GM20431 (cell line): ENCODE measurements around the gene MIEN1.
"Not testable (repeated sequence)": the region's sequence is repeated elsewhere in the genome, so short reads cannot be mapped to it uniquely, and the experiment has no call there.

ENCODE experiments used
- in situ Hi-C: fragments of 300-500 bp; cut with MseI, MboI; formaldehyde crosslinking; loops from one replicate; pipeline ENCODE4 v1.15.0; 2020; ENCODE audit warnings: low sequenced_read_pairs; ENCODE audit not compliant: unreplicated experiment

The MIEN1 gene

GRCh38 chr17:39704821-39705551, 25.3 kb downstream of the MIEN1 start:
- in situ Hi-C loops = no loop called here

DNA sequence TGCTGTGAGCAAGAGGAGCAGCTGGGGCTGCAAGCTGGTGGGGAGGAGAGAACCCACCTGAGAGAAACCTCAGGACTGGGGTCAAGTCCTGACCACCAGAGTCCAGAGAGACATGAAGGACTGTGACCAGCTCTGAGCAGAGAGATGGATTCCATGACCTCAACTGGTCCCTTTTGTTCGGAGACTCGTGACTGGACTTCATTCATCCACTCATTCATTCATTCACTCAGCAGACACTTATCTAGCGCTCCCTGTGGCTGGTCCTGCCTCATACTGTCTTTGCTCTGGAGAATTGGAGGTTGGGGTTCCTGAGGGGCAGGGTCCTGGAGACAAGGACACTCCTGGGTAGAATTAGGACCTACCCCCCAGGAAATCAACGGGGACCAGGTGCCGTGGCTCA, 26.4 kb downstream of the MIEN1 start:
- in situ Hi-C loops = no loop called here

- in situ Hi-C loops = no loop called here
Measured at GRCh38 chr17:39702901-39703893, 27.1 kb downstream of the MIEN1 start.

DNA sequence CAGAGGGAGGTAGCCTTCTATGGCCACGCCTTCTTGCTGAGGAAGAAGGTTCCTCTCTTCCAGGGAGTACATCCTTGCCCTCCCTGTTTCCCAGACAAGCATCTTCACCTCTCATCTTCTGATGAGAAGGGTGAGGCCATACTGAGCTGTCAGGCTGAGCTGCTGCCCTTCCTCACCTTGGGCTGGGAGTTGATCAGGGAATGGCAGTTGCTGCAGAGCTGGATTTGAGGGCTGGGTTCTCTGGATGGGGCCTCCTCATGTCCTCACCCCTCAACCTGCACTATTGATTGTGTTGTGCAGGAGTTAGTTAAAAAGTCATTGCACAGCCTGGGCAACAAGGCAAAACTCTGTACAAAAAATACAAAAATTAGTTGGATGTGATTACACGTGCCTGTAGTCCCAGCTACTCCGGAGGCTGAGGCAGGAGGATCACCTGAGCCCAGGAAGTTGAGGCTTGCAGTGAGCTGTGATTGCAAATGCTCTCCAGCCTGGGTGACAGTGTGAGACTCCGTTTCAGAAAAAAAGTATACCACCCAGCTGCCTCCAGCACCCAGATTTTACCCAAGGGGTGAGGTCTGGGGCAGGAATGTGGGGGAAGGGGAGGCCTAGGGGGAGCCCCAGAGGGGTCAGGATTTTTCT, 28.4 kb downstream of the MIEN1 start:
- in situ Hi-C loops = no loop called here

DNA sequence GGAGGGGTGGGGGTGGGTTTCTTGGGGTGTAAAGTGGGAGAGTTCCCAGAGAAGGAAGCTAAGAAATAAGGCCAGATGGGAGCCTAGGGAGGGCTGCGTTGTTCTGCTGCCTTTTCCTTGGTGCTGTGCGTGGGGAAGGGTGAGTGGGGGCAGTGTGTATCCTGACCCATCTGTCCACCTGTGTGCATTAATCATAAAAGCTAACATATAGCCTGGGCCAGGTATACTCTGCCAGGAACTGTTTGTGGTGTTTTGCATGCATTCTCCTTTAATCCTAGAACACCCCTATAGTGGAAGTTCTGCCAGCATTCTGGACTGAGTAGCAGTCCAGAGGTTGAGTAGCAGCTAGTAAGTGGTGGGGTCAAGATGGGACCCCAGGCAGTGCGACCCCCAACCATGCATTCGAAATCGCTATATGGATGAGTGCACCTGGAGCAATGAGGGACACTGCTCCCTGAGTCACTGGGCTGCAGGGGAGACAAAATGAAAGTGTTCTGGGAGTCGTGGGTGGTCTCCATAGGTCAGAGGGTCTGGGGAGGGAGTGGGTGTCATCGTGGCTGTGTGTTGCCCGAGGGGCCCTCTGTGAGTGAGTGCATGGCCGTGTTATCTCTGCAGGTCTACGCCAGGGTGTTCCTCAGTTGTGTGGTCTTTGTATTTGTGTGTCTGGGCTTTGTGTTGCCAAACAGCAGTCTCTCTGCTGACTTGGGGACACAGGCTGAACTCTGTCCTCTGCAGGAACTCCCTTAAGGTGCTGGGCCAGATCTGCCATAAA, 29.1 kb downstream of the MIEN1 start:
- in situ Hi-C loops = no loop called here

DNA sequence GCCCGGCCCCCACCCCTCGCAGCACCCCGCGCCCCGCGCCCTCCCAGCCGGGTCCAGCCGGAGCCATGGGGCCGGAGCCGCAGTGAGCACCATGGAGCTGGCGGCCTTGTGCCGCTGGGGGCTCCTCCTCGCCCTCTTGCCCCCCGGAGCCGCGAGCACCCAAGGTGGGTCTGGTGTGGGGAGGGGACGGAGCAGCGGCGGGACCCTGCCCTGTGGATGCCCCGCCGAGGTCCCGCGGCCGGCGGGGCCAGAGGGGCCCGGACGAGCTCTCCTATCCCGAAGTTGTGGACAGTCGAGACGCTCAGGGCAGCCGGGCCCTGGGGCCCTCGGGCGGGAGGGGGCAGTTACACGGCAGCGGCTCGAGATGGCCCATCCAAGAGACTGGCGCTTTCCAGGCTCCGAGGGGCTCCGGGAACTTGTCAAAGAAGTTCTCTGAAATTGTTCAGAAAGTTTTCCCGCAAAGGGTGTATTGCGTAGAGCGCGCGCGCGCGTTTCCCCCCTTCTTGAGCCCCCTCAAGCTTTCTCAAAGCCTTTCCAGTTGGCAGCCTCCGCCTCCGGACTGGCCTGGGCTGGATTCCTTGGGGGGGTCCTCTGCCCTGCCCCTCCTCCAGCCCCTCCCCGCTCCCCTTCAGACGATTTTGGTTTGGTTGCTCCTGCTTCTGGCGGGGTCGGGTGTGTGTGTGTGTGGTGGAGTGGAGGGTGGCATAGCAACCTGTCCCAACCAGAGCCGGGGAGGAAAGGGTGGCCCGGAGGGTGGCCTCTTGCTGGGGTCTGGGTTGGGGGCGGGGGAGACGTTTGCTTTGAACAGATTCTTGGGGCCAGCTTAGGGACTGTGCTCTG, 30.0 kb downstream of the MIEN1 start:
- in situ Hi-C loops = no loop called here

DNA sequence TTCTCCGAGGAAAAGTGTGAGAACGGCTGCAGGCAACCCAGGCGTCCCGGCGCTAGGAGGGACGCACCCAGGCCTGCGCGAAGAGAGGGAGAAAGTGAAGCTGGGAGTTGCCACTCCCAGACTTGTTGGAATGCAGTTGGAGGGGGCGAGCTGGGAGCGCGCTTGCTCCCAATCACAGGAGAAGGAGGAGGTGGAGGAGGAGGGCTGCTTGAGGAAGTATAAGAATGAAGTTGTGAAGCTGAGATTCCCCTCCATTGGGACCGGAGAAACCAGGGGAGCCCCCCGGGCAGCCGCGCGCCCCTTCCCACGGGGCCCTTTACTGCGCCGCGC, 30.5 kb downstream of the MIEN1 start, which contains the start of gene ERBB2:
Gene ERBB2 (plus strand): TSS at position 247 of the 330 bp plus-strand sequence. CDS start 175 bp downstream, outside the sequence.
- in situ Hi-C loops = no loop called here

- in situ Hi-C loops = not testable (repeated sequence)
Measured at GRCh38 chr17:39699157-39699817, 31.0 kb downstream of the MIEN1 start.

- in situ Hi-C loops = no loop called here
Measured at GRCh38 chr17:39697961-39698360, 32.4 kb downstream of the MIEN1 start.

GRCh38 chr17:39696731-39697130, 33.6 kb downstream of the MIEN1 start:
- in situ Hi-C loops = no loop called here

DNA sequence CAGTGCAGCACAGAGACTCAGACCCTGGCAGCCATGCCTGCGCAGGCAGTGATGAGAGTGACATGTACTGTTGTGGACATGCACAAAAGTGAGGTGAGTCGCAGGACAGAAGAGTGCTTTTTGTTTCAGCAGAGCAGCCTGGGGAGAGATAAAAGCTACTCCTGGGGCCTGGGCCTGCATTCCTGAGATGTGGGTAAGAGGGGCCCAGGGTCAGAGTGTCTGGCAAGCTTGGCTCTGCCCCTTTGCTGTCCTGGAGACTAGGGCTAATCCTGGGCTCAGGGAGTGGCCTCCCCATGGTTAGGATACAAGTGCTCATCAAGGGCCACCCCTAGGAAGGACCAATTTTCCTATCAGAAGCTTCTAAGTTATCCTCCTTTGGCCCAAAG, 35.2 kb downstream of the MIEN1 start:
- in situ Hi-C loops = no loop called here

DNA sequence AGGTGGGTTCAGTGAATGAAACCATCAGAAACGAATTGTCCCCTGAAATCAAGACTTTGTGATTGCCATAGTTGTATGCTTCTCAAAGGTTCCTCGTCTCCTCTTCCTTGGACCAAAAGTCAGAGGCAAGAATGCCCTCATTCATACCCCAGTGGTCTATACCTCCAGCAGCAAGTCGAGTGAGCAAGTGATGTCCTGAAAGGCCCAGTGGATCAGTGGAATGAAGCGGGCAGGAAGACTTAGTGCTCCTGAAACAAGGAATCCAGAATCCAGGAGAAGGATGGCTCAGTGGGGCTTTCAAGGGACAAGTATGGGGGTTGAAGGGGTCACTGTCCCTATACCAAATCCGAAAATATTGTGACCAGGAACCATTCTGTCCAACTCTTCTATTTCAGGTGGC, 35.7 kb downstream of the MIEN1 start:
- in situ Hi-C loops = no loop called here

DNA sequence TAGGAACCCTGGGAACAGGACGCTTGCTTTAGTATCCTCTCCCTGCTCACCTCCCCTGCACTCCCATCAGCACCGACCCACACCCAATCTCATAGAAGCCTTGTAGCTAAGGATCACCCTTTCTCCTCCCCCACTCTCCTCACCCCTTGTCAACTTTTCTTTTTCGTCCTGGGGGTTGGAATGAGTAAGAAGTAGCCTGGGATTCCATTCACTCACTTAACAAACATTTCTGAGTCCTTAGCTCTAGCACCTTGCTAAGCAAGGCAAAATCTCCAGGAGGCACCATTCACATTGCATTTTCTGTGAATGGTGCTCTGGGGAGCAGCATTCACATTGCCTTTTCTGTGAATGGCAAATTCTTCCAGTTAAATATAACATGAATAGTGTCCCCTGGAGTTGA, 41.4 kb downstream of the MIEN1 start:
- in situ Hi-C loops = no loop called here

DNA sequence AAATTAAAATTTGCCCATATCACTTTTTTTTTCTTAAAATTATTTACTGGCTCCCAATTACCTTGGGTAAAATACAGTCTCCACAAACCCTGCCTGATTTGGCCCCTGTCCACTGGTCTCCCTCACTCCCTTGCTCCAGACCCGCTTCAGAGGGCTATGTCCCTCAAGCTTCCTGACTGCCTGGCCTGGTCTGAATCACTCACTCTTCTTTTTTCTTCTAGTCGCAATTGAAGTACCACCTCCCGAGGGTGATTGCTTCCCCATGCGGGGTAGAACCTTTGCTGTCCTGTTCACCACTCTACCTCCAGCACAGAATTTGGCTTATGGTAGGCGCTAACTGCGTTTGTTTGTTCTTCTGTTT, 41.9 kb downstream of the MIEN1 start:
- in situ Hi-C loops = no loop called here

DNA sequence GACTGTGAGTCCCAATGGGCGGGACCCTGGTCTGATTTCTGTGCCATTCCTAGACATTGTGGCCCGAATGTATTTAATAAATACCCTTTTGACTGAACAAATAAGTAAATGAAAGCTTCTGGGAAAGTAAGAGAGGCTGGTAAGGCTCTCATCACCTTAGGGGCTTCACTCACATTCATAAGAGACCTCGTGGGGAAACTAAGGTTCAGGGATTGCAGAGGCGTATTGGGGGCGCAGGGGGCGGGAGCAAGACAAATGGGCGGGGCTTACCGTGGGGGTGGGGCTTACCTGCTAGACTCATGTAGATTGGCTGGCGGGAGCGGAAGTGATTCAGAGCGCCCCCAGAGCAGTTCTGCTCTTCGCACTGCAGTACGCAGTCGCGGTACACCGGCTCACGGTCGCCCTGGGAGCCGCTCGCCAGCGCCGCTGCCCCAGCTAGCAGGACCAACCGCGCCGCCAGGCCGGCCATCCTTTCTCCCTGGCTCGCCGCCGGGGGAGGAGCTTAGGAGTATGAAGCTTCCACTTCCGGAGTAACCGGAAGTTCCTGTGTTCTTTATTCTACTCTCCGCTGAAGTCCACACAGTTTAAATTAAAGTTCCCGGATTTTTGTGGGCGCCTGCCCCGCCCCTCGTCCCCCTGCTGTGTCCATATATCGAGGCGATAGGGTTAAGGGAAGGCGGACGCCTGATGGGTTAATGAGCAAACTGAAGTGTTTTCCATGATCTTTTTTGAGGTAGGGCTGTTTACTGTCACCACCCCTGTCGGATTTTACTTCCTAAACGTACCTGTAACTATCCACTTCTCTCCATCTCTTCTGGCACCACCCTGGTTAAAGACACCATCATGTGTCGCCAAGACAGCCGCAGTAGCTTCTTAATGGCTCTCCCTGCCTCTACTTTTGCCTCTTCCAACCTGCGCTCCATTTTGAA, 42.5 kb downstream of the MIEN1 start, which contains the start of gene PGAP3:
Gene PGAP3 (minus strand): TSS at position 512 of the 929 bp plus-strand sequence. CDS start 43 bp downstream, at position 469.
- in situ Hi-C loops = no loop called here

DNA sequence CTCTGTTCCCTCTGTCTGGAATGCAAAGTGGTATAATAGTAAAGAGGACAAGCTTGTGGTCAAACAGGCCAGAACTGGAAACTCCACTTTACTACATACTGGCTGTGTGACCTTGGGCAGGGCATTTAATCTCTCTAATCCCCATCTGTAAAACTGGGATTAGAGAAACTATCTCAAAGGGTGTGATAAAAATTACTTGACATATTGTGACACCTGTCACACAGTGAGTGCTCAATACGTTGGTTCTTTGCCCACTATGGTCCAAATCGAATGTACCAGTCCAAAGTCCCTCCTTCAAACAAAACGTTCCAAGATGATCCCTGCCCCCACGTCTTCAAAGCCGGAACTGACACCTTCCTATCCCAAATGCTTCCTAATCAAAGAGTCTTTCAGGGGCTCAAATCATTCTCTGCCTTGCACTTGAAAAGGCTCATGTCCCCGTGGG, 43.2 kb downstream of the MIEN1 start:
- in situ Hi-C loops = no loop called here

DNA sequence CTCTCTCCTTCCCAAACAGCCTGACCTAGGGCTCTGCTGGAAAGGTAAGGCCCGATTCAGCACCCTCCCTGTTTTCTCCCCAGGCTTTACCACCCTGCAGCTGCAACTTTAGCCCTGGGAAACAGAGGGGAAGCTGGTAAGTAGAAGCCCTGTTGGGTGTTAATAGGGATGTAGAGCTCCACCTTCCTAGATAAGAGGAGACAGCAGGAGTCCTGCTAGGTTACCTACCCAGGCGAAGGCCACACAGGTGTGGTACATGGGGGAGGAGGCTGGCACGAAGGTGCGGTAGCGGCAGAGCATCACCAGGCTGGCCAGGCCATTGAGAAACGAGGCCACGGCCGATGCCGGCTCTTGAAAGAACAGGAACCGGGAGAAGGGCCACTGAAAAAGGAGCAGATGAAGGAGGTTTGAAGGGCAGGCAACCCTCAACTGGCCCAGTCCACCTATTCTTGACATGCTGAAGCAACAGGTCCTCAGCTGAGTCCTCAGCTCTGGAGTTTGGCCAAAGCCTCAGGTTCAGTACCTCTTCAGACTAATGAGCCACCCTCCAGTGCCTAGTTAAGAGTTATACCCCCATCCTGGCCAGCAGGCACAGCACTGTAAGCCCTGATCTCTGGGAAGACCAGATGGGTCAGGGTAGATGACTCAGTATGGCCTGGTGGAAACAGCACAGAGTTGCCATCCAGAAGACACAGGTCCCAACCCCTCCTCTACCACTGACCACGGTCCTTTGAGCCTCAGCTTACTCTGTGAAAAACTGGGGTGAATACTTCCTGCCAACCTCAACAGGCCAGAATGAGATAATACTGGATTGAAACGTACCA, 45.8 kb downstream of the MIEN1 start:
- in situ Hi-C loops = no loop called here
